Astrocyte (in vitro differentiated cells and primary cell): ENCODE data around the gene ELMO1.

Source experiments
- EZH2 ChIP-seq: IDR thresholded peaks from 2 replicates; pipeline ENCODE4 v1.6.1; 2012; ENCODE audit warnings: mild to moderate bottlenecking, low read length, inconsistent platforms; ENCODE audit not compliant: insufficient read depth
- TF ChIP-seq, protein P1 (sequence below): IDR thresholded peaks from 2 replicates; pipeline ENCODE4 v1.5.1; 2011; ENCODE audit warnings: low read depth, mild to moderate bottlenecking, inconsistent platforms, low read length, moderate library complexity; ENCODE audit not compliant: insufficient read depth

DNA sequence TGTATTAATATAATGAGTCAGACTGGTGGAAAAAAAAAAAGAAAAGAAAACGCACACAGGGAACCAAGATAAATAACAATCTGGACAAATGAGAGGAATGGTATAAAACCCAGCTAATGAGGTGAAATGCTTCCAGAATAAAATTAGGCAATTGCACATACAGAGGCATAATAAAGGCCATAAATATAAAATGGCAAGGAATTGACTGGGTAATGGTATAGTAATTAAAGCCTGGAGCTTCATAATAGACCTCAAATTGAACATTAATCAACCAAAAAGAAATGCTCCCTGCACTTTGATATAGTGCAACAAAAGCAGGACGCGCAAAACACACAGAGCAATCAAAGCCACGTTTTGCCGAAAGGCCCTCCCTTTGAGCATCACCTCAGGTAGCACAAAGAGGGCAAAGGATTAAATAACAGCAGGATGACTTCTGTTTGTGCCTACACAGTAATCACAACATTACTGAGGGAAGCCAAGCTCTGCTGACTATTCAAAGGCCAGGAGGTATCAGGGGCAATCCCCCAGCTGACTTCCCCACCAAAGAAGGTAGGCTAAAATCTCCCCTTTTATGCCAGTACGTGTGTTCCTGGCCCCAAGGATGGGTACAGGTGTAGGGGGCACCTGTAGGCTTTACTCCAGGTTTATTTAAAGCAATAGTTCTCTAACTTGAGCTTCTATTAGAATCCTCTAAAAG is 343.7 kb downstream of the ELMO1 start:
- TF ChIP-seq, protein P1, sequence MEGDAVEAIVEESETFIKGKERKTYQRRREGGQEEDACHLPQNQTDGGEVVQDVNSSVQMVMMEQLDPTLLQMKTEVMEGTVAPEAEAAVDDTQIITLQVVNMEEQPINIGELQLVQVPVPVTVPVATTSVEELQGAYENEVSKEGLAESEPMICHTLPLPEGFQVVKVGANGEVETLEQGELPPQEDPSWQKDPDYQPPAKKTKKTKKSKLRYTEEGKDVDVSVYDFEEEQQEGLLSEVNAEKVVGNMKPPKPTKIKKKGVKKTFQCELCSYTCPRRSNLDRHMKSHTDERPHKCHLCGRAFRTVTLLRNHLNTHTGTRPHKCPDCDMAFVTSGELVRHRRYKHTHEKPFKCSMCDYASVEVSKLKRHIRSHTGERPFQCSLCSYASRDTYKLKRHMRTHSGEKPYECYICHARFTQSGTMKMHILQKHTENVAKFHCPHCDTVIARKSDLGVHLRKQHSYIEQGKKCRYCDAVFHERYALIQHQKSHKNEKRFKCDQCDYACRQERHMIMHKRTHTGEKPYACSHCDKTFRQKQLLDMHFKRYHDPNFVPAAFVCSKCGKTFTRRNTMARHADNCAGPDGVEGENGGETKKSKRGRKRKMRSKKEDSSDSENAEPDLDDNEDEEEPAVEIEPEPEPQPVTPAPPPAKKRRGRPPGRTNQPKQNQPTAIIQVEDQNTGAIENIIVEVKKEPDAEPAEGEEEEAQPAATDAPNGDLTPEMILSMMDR: no peak
- TF ChIP-seq EZH2: no peak
